Testis (tissue), 3 donors: ENCODE results near the gene IL37. TPM values are rescaled to one million over a fixed set of nuclear protein-coding genes. Genes with fewer than 3 reads are reported as not detected.
"Not testable (repeated sequence)": the region's sequence is repeated elsewhere in the genome, so short reads cannot be mapped to it uniquely, and the experiment has no call there.

ENCODE experiments used
- DNase-seq: peaks from one replicate; pipeline ENCODE4 v3.0.0-alpha.2; 2019
- H3K27ac ChIP-seq, 2 donors: fragments of 200-600 bp; sonication (generic); one replicate each; pipeline ENCODE4 v1.5.1; 2019
- H3K27me3 ChIP-seq: fragments of 200-600 bp; sonication (generic); one replicate; pipeline ENCODE4 v1.5.1; 2019
- H3K36me3 ChIP-seq: fragments of 200-600 bp; sonication (generic); one replicate; pipeline ENCODE4 v1.5.1; 2017; ENCODE audit warnings: low read depth; ENCODE audit errors: missing control alignments
- H3K4me1 ChIP-seq: fragments of 200-600 bp; sonication (generic); one replicate; pipeline ENCODE4 v1.5.1; 2019
- H3K4me3 ChIP-seq, 2 donors: fragments of 200-600 bp; sonication (generic); one replicate each; pipeline ENCODE4 v1.5.1; 2017 to 2019
- H3K9me3 ChIP-seq: fragments of 200-600 bp; sonication (generic); one replicate; pipeline ENCODE4 v1.5.1; 2017
- POLR2A ChIP-seq: fragments of 450-650 bp; IDR thresholded peaks from one replicate; pipeline ENCODE4 v1.6.1; 2017; ENCODE audit warnings: antibody characterized with exemption, mild to moderate bottlenecking, moderate library complexity
- WGBS, 2 donors: methylation state at CpG; one replicate each; pipeline ENCODE4 v1.1.5; 2018; 5-methylcytosine and 5-hydroxymethylcytosine counted together
- intact Hi-C: fragments of 100-400 bp; cut with DNase I; formaldehyde crosslinking; loops from one replicate; pipeline ENCODE4 v1.15.1; 2023; ENCODE audit warnings: low total_unique reads
- polyA plus RNA-seq: library from polyadenylated mRNA; stranded (reverse); fragments of 350-450 nt; fragmentation: Illumina TruSeq; extraction: RNeasy Lipid Tissue Mini Kit (QIAGEN cat#74804); gene quantifications from one replicate; pipeline ENCODE4 v1.2.3, GENCODE V29; 2014; ENCODE audit warnings: low read depth, low replicate concordance; ENCODE audit not compliant: insufficient read depth
- total RNA-seq, 2 donors: library from RNA; depleted of rRNA; stranded (reverse); fragments of >200 nt; gene quantifications; one replicate each; pipeline ENCODE4 v1.2.3, GENCODE V29; 2016
- TF ChIP-seq, protein P1 (sequence below), 3 experiments: fragments of 450-650 bp in 2 of 3; fragments of 200-600 bp in 1 of 3; sonication (generic) in 1 of 3; IDR thresholded peaks; one replicate each; pipeline ENCODE4 v1.5.1; 2016 to 2019; ENCODE audit warnings: antibody characterized with exemption in 3 of 3, mild to moderate bottlenecking in 2 of 3, moderate library complexity in 1 of 3

Gene IL37
- total and polyA plus RNA-seq, 3 donors from 2014 or later = 1.3 to 1.5 TPM; not detected in 1

- Histone ChIP-seq H3K4me1 (no peaks in the 10 kb centered on the region), H3K4me3 (no peak overlapping the region), H3K27ac (no peak overlapping the region), H3K36me3 (no peaks in the 10 kb centered on the region), H3K9me3 (no peaks in the 10 kb centered on the region), H3K27me3 (no peaks in the 10 kb centered on the region)
- intact Hi-C loops = no loop called here
- no peak for DNase-seq
- 82 to 88% methylated on average over 3 of the region's 3 CpGs for WGBS, 2 donors
- TF ChIP-seq POLR2A = no peak
- TF ChIP-seq, protein P1, sequence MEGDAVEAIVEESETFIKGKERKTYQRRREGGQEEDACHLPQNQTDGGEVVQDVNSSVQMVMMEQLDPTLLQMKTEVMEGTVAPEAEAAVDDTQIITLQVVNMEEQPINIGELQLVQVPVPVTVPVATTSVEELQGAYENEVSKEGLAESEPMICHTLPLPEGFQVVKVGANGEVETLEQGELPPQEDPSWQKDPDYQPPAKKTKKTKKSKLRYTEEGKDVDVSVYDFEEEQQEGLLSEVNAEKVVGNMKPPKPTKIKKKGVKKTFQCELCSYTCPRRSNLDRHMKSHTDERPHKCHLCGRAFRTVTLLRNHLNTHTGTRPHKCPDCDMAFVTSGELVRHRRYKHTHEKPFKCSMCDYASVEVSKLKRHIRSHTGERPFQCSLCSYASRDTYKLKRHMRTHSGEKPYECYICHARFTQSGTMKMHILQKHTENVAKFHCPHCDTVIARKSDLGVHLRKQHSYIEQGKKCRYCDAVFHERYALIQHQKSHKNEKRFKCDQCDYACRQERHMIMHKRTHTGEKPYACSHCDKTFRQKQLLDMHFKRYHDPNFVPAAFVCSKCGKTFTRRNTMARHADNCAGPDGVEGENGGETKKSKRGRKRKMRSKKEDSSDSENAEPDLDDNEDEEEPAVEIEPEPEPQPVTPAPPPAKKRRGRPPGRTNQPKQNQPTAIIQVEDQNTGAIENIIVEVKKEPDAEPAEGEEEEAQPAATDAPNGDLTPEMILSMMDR (IDR thresholded peaks at IDR 0.05) = no peak
Observed at GRCh38 chr2:112927745-112928144, 16.8 kb downstream of the IL37 start.

GRCh38 chr2:112933261-112933660, 22.3 kb downstream of the IL37 start:
- WGBS, 2 donors = 89 to 92% methylated on average over 12 of the region's 12 CpGs
- no peaks in the 10 kb centered on the region for H3K4me1 ChIP-seq
- no peaks in the 10 kb centered on the region for H3K27me3 ChIP-seq
- H3K36me3 ChIP-seq = no peaks in the 10 kb centered on the region
- no peak for TF ChIP-seq POLR2A
- TF ChIP-seq, protein P1 (IDR thresholded peaks at IDR 0.05) = no peak
- DNase-seq = no peak
- intact Hi-C loops = no loop called here
- H3K4me3 ChIP-seq = no peak overlapping the region
- no peak overlapping the region for H3K27ac ChIP-seq
- no peaks in the 10 kb centered on the region for H3K9me3 ChIP-seq

DNA sequence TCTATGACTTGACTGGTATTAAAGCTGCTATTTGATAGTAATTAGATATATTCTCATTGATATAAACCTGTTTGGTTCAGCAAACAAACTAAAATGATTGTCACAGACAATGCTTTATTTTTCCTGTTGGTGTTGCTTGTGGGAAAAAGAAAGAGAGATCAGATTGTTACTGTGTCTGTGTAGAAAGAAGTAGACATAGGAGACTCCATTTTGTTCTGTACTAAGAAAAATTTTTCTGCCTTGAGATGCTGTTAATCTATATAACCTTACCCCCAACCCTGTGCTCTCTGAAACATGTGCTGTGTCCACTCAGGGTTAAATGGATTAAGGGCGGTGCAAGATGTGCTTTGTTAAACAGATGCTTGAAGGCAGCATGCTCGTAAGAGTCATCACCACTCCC, 23.2 kb downstream of the IL37 start:
- intact Hi-C loops = not testable (repeated sequence)

GRCh38 chr2:112936927-112937232, 25.9 kb downstream of the IL37 start:
- Histone ChIP-seq H3K4me1 (no peaks in the 10 kb centered on the region), H3K9me3 (no peaks in the 10 kb centered on the region), H3K4me3 (no peak overlapping the region), H3K27me3 (no peaks in the 10 kb centered on the region), H3K27ac (no peak overlapping the region), H3K36me3 (no peaks in the 10 kb centered on the region)
- intact Hi-C loops = no loop called here
- 87 to 90% methylated on average over 2 of the region's 2 CpGs for WGBS, 2 donors
- TF ChIP-seq, protein P1 (IDR thresholded peaks at IDR 0.05) = no peak
- TF ChIP-seq POLR2A = no peak
- DNase-seq = no peak

More for the DNA sequence above, 23.2 kb downstream of the IL37 start:
- DNase-seq, H3K27ac ChIP-seq, H3K4me1 ChIP-seq, H3K4me3 ChIP-seq, H3K36me3 ChIP-seq, H3K27me3 ChIP-seq, H3K9me3 ChIP-seq: not testable (repeated sequence)
- WGBS, 2 donors = 37 to 55% methylated on average over 2 of the region's 2 CpGs

- no peaks in the 10 kb centered on the region for H3K9me3 ChIP-seq
- DNase-seq = no peak
- intact Hi-C loops = no loop called here
- no peaks in the 10 kb centered on the region for H3K36me3 ChIP-seq
- H3K4me3 ChIP-seq = no peak overlapping the region
- 85 to 87% methylated on average over 5 of the region's 5 CpGs for WGBS, 2 donors
- H3K27ac ChIP-seq = no peak overlapping the region
- H3K27me3 ChIP-seq = no peaks in the 10 kb centered on the region
- TF ChIP-seq POLR2A = no peak
- TF ChIP-seq, protein P1 (IDR thresholded peaks at IDR 0.05) = no peak
- H3K4me1 ChIP-seq = no peaks in the 10 kb centered on the region
Observed at GRCh38 chr2:112938904-112939303, 27.9 kb downstream of the IL37 start.
